ENCODE measurements around the gene STAT2.
"Not testable (repeated sequence)": the region's sequence is repeated elsewhere in the genome, so short reads cannot be mapped to it uniquely, and the experiment has no call there.

Gene STAT2

GRCh38 chr12:56359851-56360767, at the start of gene STAT2:
Gene STAT2 (minus strand): TSS chr12:56360107. CDS start chr12:56356571, 3,536 bp downstream.
- DNase-seq, result peak; percentile 88

DNA sequence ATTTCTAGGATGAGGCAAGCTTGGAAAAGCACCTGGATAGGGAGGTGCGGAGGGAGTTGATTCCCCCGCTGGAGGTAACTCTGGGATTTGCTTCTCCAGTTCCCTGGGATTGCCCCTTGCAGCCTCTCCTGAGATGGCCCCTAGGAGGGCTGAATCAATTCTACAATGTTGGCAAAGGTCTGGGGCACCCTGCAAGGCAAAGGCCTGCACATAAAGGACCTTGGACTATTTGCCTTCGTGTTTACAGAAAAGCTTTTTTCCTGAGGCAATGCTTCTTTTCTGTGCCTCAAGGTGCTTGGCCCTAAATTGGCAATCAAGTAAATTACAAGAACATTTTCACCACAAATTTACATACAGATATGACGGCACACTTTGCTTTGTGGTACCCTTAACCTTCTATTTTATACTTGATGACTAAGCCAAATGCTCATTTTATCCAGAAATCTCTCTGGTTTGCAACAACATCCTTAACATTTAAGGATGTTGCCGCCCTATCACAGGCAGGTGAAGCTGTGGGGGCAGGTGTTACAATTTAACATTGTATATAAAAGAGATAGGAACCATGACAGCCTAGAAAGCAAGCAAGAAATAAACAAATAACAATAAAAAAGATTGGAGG, 49.0 kb upstream of the STAT2 start:
- DNase-seq, result no peak

DNA sequence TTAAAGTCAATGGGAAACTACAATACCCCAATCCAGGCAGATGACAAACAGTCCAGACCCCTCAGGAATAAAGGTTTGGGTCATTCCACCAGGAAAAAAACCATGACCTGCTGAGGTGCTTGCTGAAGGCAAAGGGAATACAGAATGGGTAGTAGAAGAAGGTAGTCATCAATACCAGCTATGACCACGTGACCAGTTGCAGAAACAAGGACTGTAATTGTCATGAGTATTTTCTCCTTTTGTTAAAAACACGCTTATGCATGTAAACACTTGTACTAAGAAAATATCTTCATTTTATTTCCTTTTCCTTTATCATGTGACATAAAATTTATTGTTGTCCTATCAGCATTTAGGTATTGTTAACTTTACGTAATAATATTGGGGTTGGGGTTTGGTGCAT, 44.3 kb upstream of the STAT2 start:
- DNase-seq, result not testable (repeated sequence)

- not testable (repeated sequence) for DNase-seq
Observed at GRCh38 chr12:56401612-56402011, 41.7 kb upstream of the STAT2 start.

DNA sequence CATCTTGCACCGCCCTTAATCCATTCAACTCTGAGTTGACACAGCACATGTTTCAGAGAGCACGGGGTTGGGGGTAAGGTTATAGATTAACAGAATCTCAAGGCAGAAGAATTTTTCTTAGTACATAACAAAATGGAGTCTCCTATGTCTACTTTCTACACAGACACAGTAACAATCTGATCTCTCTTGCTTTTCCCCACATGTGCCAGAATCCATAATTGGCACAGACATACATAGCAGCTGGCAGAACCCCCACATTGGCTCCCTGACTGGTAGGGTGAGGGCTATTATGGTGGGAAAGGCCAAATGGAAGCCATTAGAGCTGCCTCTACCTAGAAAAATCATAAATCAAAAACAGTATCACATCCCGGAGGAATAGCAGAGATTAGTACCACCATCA, 41.2 kb upstream of the STAT2 start:
- DNase-seq, result not testable (repeated sequence)

- DNase-seq, result not testable (repeated sequence)
Observed at GRCh38 chr12:56399466-56399865, 39.6 kb upstream of the STAT2 start.

- DNase-seq, result no peak
Observed at GRCh38 chr12:56398324-56398723, 38.4 kb upstream of the STAT2 start.

GRCh38 chr12:56392331-56392730, 32.4 kb upstream of the STAT2 start:
- no peak for DNase-seq

DNA sequence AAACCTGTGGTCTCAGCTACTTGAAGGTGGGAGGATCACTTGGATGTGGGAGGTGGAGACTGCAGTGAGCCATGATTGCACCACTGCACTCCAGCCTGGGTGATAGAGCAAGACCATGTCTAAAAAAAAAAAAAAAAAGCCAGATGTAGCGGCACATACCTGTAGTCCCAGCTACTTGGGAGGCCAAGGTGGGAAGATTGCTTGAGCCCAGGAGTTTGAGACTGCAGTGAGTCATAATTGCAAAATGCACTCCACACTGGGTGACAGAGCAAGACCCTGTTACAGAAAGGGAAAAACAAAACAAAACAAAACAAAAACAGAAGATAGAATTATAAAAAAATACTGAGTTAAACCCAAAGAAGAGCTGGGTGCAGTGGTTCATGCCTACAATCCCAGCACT, 31.8 kb upstream of the STAT2 start:
- DNase-seq, result no peak

- DNase-seq, result no peak
Observed at GRCh38 chr12:56389412-56389811, 29.5 kb upstream of the STAT2 start.

GRCh38 chr12:56387152-56387736, 27.3 kb upstream of the STAT2 start:
- DNase-seq, result no peak

DNA sequence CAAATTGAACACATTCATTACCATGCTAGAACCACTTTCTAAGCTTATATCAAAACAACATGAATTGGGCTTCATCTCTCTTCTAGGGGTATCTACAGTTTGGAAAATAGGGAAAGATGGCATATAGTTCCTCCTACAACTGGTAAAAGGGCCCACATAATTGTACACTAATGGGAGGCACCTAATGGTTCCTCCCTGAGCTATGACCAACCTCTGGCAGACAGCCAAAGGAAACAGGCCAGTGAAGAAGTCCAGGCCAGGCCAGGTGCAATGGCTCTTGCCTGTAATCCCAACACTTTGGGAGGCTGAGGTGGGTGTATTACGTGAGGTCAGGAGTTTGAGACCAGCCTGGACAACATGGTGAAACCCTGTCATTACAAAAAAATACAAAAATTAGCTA, 26.0 kb upstream of the STAT2 start:
- DNase-seq, result no peak

DNA sequence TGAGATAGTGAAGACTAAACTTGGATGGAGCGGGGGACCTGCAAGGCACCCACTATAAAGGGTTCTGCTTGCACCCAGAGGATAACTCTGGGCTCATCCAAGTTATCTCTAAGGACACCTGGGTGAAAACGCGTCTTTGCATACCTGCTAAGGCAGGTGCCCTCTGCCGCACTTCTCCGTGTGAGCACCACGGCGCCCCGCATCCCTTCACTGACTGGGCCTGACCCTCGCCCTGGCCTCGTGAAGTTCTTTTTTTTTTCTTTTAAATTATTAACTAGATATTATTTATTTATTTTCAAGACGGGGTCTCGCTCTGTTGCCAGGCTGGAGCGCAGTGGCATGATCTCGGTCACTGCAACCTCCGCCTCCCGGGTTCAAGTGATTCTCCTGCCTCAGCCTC, 22.7 kb upstream of the STAT2 start:
- no peak for DNase-seq

GRCh38 chr12:56377989-56378316, 18.0 kb upstream of the STAT2 start:
- no peak for DNase-seq

DNA sequence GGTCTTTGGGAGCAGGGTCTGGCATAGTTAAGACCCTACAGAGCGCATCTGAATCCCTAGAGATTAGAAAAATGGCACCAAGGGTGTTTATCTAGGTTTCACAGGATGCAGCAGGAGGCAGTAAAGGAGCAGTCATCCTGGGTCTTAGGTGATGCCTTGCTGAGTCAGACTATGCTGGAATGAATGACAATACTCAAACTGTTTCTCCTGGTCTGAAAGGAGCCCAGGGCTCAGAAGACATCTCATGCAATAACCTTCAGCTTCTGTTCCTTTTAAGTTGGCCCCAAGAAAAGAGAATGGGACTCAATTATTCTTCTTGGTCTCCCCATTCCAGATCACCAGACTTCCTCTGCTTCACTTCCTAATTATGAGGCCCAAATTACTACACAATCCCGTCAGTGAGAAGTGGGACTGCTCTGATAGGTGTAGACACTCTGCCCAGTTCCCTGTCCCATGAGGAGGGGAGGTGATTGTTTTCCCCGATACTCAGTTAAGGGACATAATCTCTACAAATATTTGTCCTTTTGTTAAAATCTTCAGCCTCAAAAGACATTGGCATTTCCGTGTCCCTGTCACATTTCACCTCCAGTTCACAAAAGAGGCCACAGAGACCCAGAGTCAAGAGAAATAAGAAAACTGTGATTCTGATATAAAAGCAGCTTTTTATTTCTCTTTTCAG, 17.5 kb upstream of the STAT2 start:
- DNase-seq, result no peak

DNA sequence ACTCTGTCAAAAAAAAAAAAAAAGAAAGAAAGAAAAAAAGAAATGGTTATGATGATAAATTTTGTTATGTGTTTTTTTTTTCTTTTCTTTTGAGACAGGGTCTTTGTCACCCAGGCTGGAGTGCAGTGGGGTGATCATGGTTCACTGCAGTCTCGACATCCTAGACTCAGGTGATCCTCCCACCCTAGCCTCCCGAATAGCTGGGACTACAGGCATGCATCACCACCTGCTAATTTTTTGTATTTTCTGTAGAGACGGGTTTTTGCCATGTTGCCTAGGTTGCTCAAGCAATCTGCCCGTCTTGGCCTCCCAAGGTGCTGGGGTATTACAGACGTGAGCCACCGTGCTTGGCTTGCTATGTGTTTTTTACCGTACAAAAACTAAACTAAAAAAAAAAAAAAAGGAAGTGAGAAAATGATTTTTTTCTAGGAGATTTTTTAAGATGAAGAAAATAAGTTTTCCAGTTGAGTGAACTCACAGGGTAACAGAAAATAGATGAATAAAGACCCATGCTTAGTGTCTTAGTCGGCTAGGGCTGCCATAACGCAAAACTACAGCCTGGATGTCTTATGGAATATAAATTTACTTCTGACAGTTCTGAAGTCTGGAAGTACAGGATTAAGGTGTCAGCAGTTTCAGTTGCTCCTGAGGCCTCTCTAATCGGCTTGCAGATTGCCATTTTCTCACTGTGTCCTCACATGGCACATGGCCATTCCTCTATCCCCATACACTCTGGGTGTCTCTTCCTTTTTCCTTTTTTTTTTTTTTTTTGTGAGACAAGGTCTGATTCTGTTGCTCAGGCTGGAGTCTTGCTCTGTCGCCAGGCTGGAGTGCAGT, 15.9 kb upstream of the STAT2 start:
- no peak for DNase-seq

GRCh38 chr12:56374726-56375597, 15.1 kb upstream of the STAT2 start:
- no peak for DNase-seq

GRCh38 chr12:56373515-56373914, 13.6 kb upstream of the STAT2 start:
- DNase-seq, result no peak

- no peak for DNase-seq
Observed at GRCh38 chr12:56366948-56367347, 7.0 kb upstream of the STAT2 start.

GRCh38 chr12:56362130-56363059, 2.5 kb upstream of the STAT2 start, which contains the start of gene APOF:
Gene APOF (minus strand): TSS chr12:56362857. CDS start chr12:56362745, 112 bp downstream.
- DNase-seq, result no peak
